Mesodermal cell (in vitro differentiated cells): ENCODE results near the gene TTC22.

Source experiments
- H3K27ac ChIP-seq: 2 replicates; pipeline ENCODE4 v1.7.0; 2013; ENCODE audit warnings: mild to moderate bottlenecking, low read depth, low read length, moderate library complexity; ENCODE audit not compliant: severe bottlenecking
- H3K36me3 ChIP-seq: 2 replicates; pipeline ENCODE4 v1.7.1; 2013; ENCODE audit warnings: mild to moderate bottlenecking, low read length, moderate library complexity; ENCODE audit not compliant: control insufficient read depth, insufficient read depth
- H3K4me1 ChIP-seq: one replicate; pipeline ENCODE4 v1.7.1; 2013; ENCODE audit warnings: mild to moderate bottlenecking, low read length; ENCODE audit not compliant: insufficient read depth, control insufficient read depth, poor library complexity, severe bottlenecking
- H3K4me3 ChIP-seq: 2 replicates; pipeline ENCODE4 v1.7.0; 2013; ENCODE audit warnings: low read length, control low read depth, mild to moderate bottlenecking; ENCODE audit not compliant: insufficient read depth, poor library complexity, severe bottlenecking; ENCODE audit errors: extremely low read depth
- H3K9me3 ChIP-seq: 2 replicates; pipeline ENCODE4 v1.7.1; 2013; ENCODE audit warnings: mild to moderate bottlenecking, low read length, moderate library complexity; ENCODE audit not compliant: control insufficient read depth
- WGBS, 2 experiments: methylation state at CpG; one replicate each; pipeline ENCODE4 v1.1.5; 2013; ENCODE audit warnings: missing lambda C conversion rate in 2 of 2; ENCODE audit not compliant: insufficient coverage in 2 of 2; 5-methylcytosine and 5-hydroxymethylcytosine counted together

Gene TTC22

GRCh38 chr1:54745864-54746263 is 55.3 kb downstream of the TTC22 start:
- no peak overlapping the region for H3K4me3 ChIP-seq
- H3K27ac ChIP-seq = no peak overlapping the region
- H3K9me3 ChIP-seq = no peaks in the 10 kb centered on the region
- H3K4me1 ChIP-seq = no peaks in the 10 kb centered on the region
- H3K36me3 ChIP-seq = peaks cover 27% of the 10 kb centered on the region
- 89 to 100% methylated on average over 1 to 4 of the region's 4 CpGs for WGBS, 2 experiments

- WGBS, 2 experiments = 90 to 95% methylated on average over 5 to 6 of the region's 6 CpGs
- no peaks in the 10 kb centered on the region for H3K4me1 ChIP-seq
- H3K9me3 ChIP-seq = no peaks in the 10 kb centered on the region
- no peak overlapping the region for H3K27ac ChIP-seq
- H3K4me3 ChIP-seq = no peak overlapping the region
- peaks cover 32% of the 10 kb centered on the region for H3K36me3 ChIP-seq
These were observed 55.8 kb downstream of the TTC22 start for GRCh38 chr1:54745274-54745673.

GRCh38 chr1:54744696-54745095 is 56.4 kb downstream of the TTC22 start:
- Histone ChIP-seq H3K4me1 (no peaks in the 10 kb centered on the region), H3K36me3 (peaks cover 38% of the 10 kb centered on the region), H3K27ac (no peak overlapping the region), H3K4me3 (no peak overlapping the region), H3K9me3 (no peaks in the 10 kb centered on the region)
- 95 to 98% methylated on average over 3 of the region's 3 CpGs for WGBS, 2 experiments

- Histone ChIP-seq H3K4me3 (no peak overlapping the region), H3K36me3 (peaks cover 47% of the 10 kb centered on the region), H3K27ac (no peak overlapping the region), H3K4me1 (no peaks in the 10 kb centered on the region), H3K9me3 (no peaks in the 10 kb centered on the region)
- 88 to 93% methylated on average over 9 of the region's 12 CpGs for WGBS, 2 experiments
These were observed 57.5 kb downstream of the TTC22 start for GRCh38 chr1:54743416-54744226.

GRCh38 chr1:54742282-54742681 is 58.8 kb downstream of the TTC22 start:
- Histone ChIP-seq H3K4me1 (no peaks in the 10 kb centered on the region), H3K36me3 (peaks cover 56% of the 10 kb centered on the region), H3K4me3 (no peak overlapping the region), H3K27ac (no peak overlapping the region), H3K9me3 (no peaks in the 10 kb centered on the region)
- WGBS, 2 experiments = 94 to 100% methylated on average over 2 to 3 of the region's 4 CpGs

- H3K4me1 ChIP-seq = no peaks in the 10 kb centered on the region
- H3K27ac ChIP-seq = no peak overlapping the region
- peaks cover 64% of the 10 kb centered on the region for H3K36me3 ChIP-seq
- no peaks in the 10 kb centered on the region for H3K9me3 ChIP-seq
- H3K4me3 ChIP-seq = no peak overlapping the region
- 93 to 94% methylated on average over 3 to 4 of the region's 4 CpGs for WGBS, 2 experiments
These were observed 59.6 kb downstream of the TTC22 start for GRCh38 chr1:54741531-54741930.

GRCh38 chr1:54738244-54738643 is 62.9 kb downstream of the TTC22 start:
- 96 to 100% methylated on average over 2 to 4 of the region's 6 CpGs for WGBS, 2 experiments

GRCh38 chr1:54736685-54737084 is 64.4 kb downstream of the TTC22 start:
- WGBS, 2 experiments = 93% methylated on average over 5 of the region's 5 CpGs

More at GRCh38 chr1:54738244-54738643, 62.9 kb downstream of the TTC22 start:
- Histone ChIP-seq H3K27ac (no peak overlapping the region), H3K36me3 (peaks cover 84% of the 10 kb centered on the region), H3K4me3 (no peak overlapping the region), H3K9me3 (no peaks in the 10 kb centered on the region), H3K4me1 (no peaks in the 10 kb centered on the region)

More at GRCh38 chr1:54736685-54737084, 64.4 kb downstream of the TTC22 start:
- Histone ChIP-seq H3K9me3 (no peaks in the 10 kb centered on the region), H3K36me3 (peaks cover 82% of the 10 kb centered on the region), H3K27ac (no peak overlapping the region), H3K4me3 (no peak overlapping the region), H3K4me1 (no peaks in the 10 kb centered on the region)
